Measurements from ENCODE around the gene FCHSD1.
"Not testable (repeated sequence)": the region's sequence is repeated elsewhere in the genome, so short reads cannot be mapped to it uniquely, and the experiment has no call there.

FCHSD1 gene

GRCh38 chr5:141615991-141616720 is 35.1 kb downstream of the FCHSD1 start:
- no peak for DNase-seq

GRCh38 chr5:141613344-141613743 is 37.9 kb downstream of the FCHSD1 start:
- DNase-seq: no peak

GRCh38 chr5:141611289-141611688 is 39.9 kb downstream of the FCHSD1 start:
- no peak for DNase-seq

GRCh38 chr5:141609921-141610320 is 41.3 kb downstream of the FCHSD1 start:
- not testable (repeated sequence) for DNase-seq

- no peak for DNase-seq
Measured at GRCh38 chr5:141609044-141609443, 42.2 kb downstream of the FCHSD1 start.

- DNase-seq: no peak
Measured at GRCh38 chr5:141608557-141608956, 42.7 kb downstream of the FCHSD1 start.

GRCh38 chr5:141608046-141608445 is 43.2 kb downstream of the FCHSD1 start:
- DNase-seq: no peak

- peak; percentile 63 for DNase-seq
Measured at GRCh38 chr5:141605523-141606277, 45.5 kb downstream of the FCHSD1 start.

GRCh38 chr5:141603923-141604717 is 47.1 kb downstream of the FCHSD1 start:
- DNase-seq: peak; percentile 43

GRCh38 chr5:141602606-141603005 is 48.6 kb downstream of the FCHSD1 start:
- DNase-seq: no peak

GRCh38 chr5:141598391-141599345 is 52.5 kb downstream of the FCHSD1 start:
- no peak for DNase-seq

GRCh38 chr5:141597814-141598213 is 53.4 kb downstream of the FCHSD1 start:
- no peak for DNase-seq

GRCh38 chr5:141597394-141597793 is 53.8 kb downstream of the FCHSD1 start:
- DNase-seq: no peak

GRCh38 chr5:141596867-141597266 is 54.4 kb downstream of the FCHSD1 start:
- DNase-seq: no peak

- DNase-seq: no peak
Measured at GRCh38 chr5:141590127-141590526, 61.1 kb downstream of the FCHSD1 start.

All from NK-92 treated with Interleukin-12 subunit alpha and Interleukin-12 subunit beta, amount 100 ng/mL, for 24 hours (cell line).